Uterus (tissue), 4 donors: ENCODE results near the gene HPS1. TPM values are rescaled to one million over a fixed set of nuclear protein-coding genes. Genes with fewer than 3 reads are reported as not detected.

Experiments used
- DNase-seq, 2 donors: peaks; one replicate each; pipeline ENCODE4 v3.0.0-alpha.2; 2019 to 2020
- H3K27ac ChIP-seq, 2 donors: fragments of 200-600 bp; sonication (generic); 1 replicate in 1 of 2; 2 replicates in 1 of 2; pipeline ENCODE4 v1.5.1; 2016 to 2018
- H3K27me3 ChIP-seq, 2 donors: fragments of 200-600 bp; sonication (generic); one replicate each; pipeline ENCODE4 v1.5.1; 2018 to 2019; ENCODE audit warnings: control low read depth in 1 of 2
- H3K36me3 ChIP-seq, 2 donors: fragments of 200-600 bp; sonication (generic); one replicate each; pipeline ENCODE4 v1.5.1; 2019; ENCODE audit warnings: control low read depth in 1 of 2
- H3K4me1 ChIP-seq, 2 donors: fragments of 200-600 bp; sonication (generic); one replicate each; pipeline ENCODE4 v1.5.1; 2018 to 2019; ENCODE audit warnings: control low read depth in 1 of 2
- H3K4me3 ChIP-seq, 2 donors: fragments of 200-600 bp; sonication (generic); 1 replicate in 1 of 2; 2 replicates in 1 of 2; pipeline ENCODE4 v1.5.1; 2018 to 2019; ENCODE audit warnings: mild to moderate bottlenecking in 1 of 2
- H3K9me3 ChIP-seq, 2 donors: fragments of 200-600 bp; sonication (generic); one replicate each; pipeline ENCODE4 v1.5.1; 2019; ENCODE audit warnings: control low read depth in 1 of 2
- intact Hi-C: fragments of 100-400 bp; cut with DNase I; formaldehyde crosslinking; loops from one replicate; pipeline ENCODE4 v1.15.1; 2023; ENCODE audit warnings: low total_unique reads
- microRNA counts, 2 donors: library from miRNA; unstranded; fragments of <30 nt; microRNA quantifications; one replicate each; lab custom pipeline; 2016 to 2017
- microRNA-seq: library from miRNA; unstranded; fragments of <30 nt; microRNA quantifications from one replicate; pipeline ENCODE4, GENCODE V29; 2016; ENCODE audit warnings: borderline microRNAs expressed, borderline replicate concordance
- small RNA-seq: library from RNA; depleted of rRNA; stranded (forward); fragments of <200 nt; gene quantifications from one replicate; pipeline ENCODE3, GENCODE V24; 2016
- total RNA-seq, 4 donors: library from RNA; depleted of rRNA in 3 of 4; stranded (reverse); fragments of >200 nt in 3 of 4; gene quantifications; one replicate each; pipeline versions ENCODE4 v1.1.0 to v1.2.4, GENCODE V29; 2014 to 2023
- TF ChIP-seq, protein P1 (sequence below), 4 experiments: fragments of 200-600 bp in 2 of 4; fragments of 450-650 bp in 2 of 4; sonication (generic) in 2 of 4; IDR thresholded peaks; one replicate each; pipeline ENCODE4 v1.5.1; 2016 to 2019; ENCODE audit warnings: antibody characterized with exemption in 4 of 4, mild to moderate bottlenecking in 2 of 4, moderate library complexity in 1 of 4
- donor health status: DM: yes; HTN: yes; CAD: no.

Gene HPS1
- total RNA-seq, 4 donors from 2014 or later = 16.1 to 60.1 (median 38.8) TPM

GRCh38 chr10:98367604-98368451, 78.9 kb downstream of the HPS1 start:
- TF ChIP-seq, protein P1, sequence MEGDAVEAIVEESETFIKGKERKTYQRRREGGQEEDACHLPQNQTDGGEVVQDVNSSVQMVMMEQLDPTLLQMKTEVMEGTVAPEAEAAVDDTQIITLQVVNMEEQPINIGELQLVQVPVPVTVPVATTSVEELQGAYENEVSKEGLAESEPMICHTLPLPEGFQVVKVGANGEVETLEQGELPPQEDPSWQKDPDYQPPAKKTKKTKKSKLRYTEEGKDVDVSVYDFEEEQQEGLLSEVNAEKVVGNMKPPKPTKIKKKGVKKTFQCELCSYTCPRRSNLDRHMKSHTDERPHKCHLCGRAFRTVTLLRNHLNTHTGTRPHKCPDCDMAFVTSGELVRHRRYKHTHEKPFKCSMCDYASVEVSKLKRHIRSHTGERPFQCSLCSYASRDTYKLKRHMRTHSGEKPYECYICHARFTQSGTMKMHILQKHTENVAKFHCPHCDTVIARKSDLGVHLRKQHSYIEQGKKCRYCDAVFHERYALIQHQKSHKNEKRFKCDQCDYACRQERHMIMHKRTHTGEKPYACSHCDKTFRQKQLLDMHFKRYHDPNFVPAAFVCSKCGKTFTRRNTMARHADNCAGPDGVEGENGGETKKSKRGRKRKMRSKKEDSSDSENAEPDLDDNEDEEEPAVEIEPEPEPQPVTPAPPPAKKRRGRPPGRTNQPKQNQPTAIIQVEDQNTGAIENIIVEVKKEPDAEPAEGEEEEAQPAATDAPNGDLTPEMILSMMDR (IDR thresholded peaks at IDR 0.05) = no peak
- no peak overlapping the region for H3K27ac ChIP-seq

More at GRCh38 chr10:98367604-98368451, 78.9 kb downstream of the HPS1 start:
- intact Hi-C loops = no loop called here
- H3K4me3 ChIP-seq = no peak overlapping the region
- H3K36me3 ChIP-seq = no peaks in the 10 kb centered on the region
- no peaks in the 10 kb centered on the region for H3K4me1 ChIP-seq
- no peaks in the 10 kb centered on the region for H3K9me3 ChIP-seq
- no peaks in the 10 kb centered on the region for H3K27me3 ChIP-seq
- no peak for DNase-seq

MicroRNAs within 50 kb of the gene (microRNA counts, 767-probe panel; counts per million panel counts)
- microRNA hsa-miR-1287 (lab: Ali Mortazavi, UCI) = 4,135 to 4,724 counts per million in 2 donors

Small RNA genes within 50 kb of the gene (microRNA-seq; reads per million reads assigned to microRNA genes)
- 29.4 reads per million, percentile 36 among the genes with 10 or more reads in this experiment for gene MIR1287
- gene MIR4685 = not detected

Small RNA genes within 50 kb of the gene (small RNA-seq; reads per million reads assigned to genes)
- gene MIR4685 = not detected

Other genes starting within 250 kb of the HPS1 start
- gene LOXL4, start 178.7 kb downstream of the HPS1 start, total RNA-seq = 10 to 100 TPM in 3 of 4 donors, 1 to 10 TPM in 1; 8.1 to 16.9 (median 15.1) TPM
- 10 to 100 TPM in 1 of 4 donors, 1 to 10 TPM in 3; 3.6 to 12.5 (median 7.5) TPM for gene PYROXD2, start 31.8 kb downstream of the HPS1 start, total RNA-seq